HepG2 (cell line): ENCODE measurements around the gene DDX59. TPM values are rescaled to one million over a fixed set of nuclear protein-coding genes. Genes with fewer than 3 reads are reported as not detected.

Experiments used
- ATF7-NPFF ChIP-seq: sonication (generic); formaldehyde crosslinking; IDR thresholded peaks from 2 replicates; pipeline ENCODE4 v1.8.1; 2023; ENCODE audit warnings: mild to moderate bottlenecking, low read depth, missing genetic modification reagents, moderate library complexity
- CC2D1A ChIP-seq: sonication (generic); formaldehyde crosslinking; IDR thresholded peaks from 2 replicates; pipeline ENCODE4 v1.8.1; 2023; ENCODE audit warnings: mild to moderate bottlenecking, missing genetic modification reagents
- DPF2 ChIP-seq: sonication (generic); formaldehyde crosslinking; IDR thresholded peaks from 2 replicates; pipeline ENCODE4 v1.4.0; 2020; ENCODE audit warnings: mild to moderate bottlenecking, low read depth, missing genetic modification reagents, borderline replicate concordance
- ELF1 ChIP-seq: sonication (generic); formaldehyde crosslinking; IDR thresholded peaks from 2 replicates; pipeline ENCODE4 v1.4.0; 2020; ENCODE audit warnings: missing genetic modification reagents
- HNF4G ChIP-seq, 2 experiments: sonication (generic) in 1 of 2; formaldehyde crosslinking in 1 of 2; IDR thresholded peaks; 2 replicates each; pipeline versions ENCODE4 v1.4.0 to v1.6.1; 2011 to 2020; ENCODE audit warnings: borderline replicate concordance in 2 of 2, low read depth in 2 of 2, mild to moderate bottlenecking in 2 of 2, low read length in 1 of 2, missing genetic modification reagents in 1 of 2, moderate library complexity in 1 of 2
- NR2C2 ChIP-seq: sonication (generic); formaldehyde crosslinking; IDR thresholded peaks from 2 replicates; pipeline ENCODE4 v1.4.0; 2020; ENCODE audit warnings: missing genetic modification reagents, mild to moderate bottlenecking, moderate library complexity, borderline replicate concordance
- REPIN1 ChIP-seq: sonication (generic); formaldehyde crosslinking; IDR thresholded peaks from 2 replicates; pipeline ENCODE4 v1.8.0; 2022; ENCODE audit warnings: missing genetic modification reagents, low read depth, mild to moderate bottlenecking, borderline replicate concordance
- REXO4 ChIP-seq: sonication (generic); formaldehyde crosslinking; IDR thresholded peaks from 2 replicates; pipeline ENCODE4 v1.8.0; 2022; ENCODE audit warnings: missing genetic modification reagents, mild to moderate bottlenecking, borderline replicate concordance
- WIZ ChIP-seq: sonication (generic); formaldehyde crosslinking; IDR thresholded peaks from 2 replicates; pipeline ENCODE4 v1.5.1; 2020; ENCODE audit warnings: mild to moderate bottlenecking, missing genetic modification reagents
- ZBTB4 ChIP-seq: sonication (generic); formaldehyde crosslinking; IDR thresholded peaks from 2 replicates; pipeline ENCODE4 v1.4.0; 2020; ENCODE audit warnings: missing genetic modification reagents, mild to moderate bottlenecking, borderline replicate concordance
- ZMAT3 ChIP-seq: sonication (generic); formaldehyde crosslinking; conservative IDR thresholded peaks from 2 replicates; pipeline ENCODE4 v1.7.0; 2021; ENCODE audit warnings: missing genetic modification reagents
- ZNF101 ChIP-seq: sonication (generic); formaldehyde crosslinking; IDR thresholded peaks from 2 replicates; pipeline ENCODE4 v1.4.0; 2020; ENCODE audit warnings: mild to moderate bottlenecking, low read depth, missing genetic modification reagents, borderline replicate concordance
- ZNF34 ChIP-seq: sonication (generic); formaldehyde crosslinking; IDR thresholded peaks from 2 replicates; pipeline ENCODE4 v1.4.0; 2020; ENCODE audit warnings: mild to moderate bottlenecking, missing genetic modification reagents, borderline replicate concordance
- ZNF543 ChIP-seq: sonication (generic); formaldehyde crosslinking; IDR thresholded peaks from 2 replicates; pipeline ENCODE4 v1.4.0; 2020; ENCODE audit warnings: mild to moderate bottlenecking, missing genetic modification reagents
- ZNF556 ChIP-seq: sonication (generic); formaldehyde crosslinking; IDR thresholded peaks from 2 replicates; pipeline ENCODE4 v1.4.0; 2020; ENCODE audit warnings: mild to moderate bottlenecking, missing genetic modification reagents, borderline replicate concordance
- ZNF589 ChIP-seq: sonication (generic); formaldehyde crosslinking; conservative IDR thresholded peaks from 2 replicates; pipeline ENCODE4 v1.8.0; 2022; ENCODE audit warnings: mild to moderate bottlenecking, moderate library complexity, missing genetic modification reagents
- ZNF737 ChIP-seq: sonication (generic); formaldehyde crosslinking; IDR thresholded peaks from 2 replicates; pipeline ENCODE4 v1.5.0; 2020; ENCODE audit warnings: missing genetic modification reagents, mild to moderate bottlenecking, borderline replicate concordance
- ZSCAN29 ChIP-seq: sonication (generic); formaldehyde crosslinking; conservative IDR thresholded peaks from 2 replicates; pipeline ENCODE4 v1.4.0; 2020; ENCODE audit warnings: mild to moderate bottlenecking, missing genetic modification reagents
- polyA plus RNA-seq, 8 experiments: library from polyadenylated mRNA; depleted of rRNA in 3 of 8; stranded (reverse) in 7 of 8; unstranded in 1 of 8; fragments of >200 nt; fragmentation: Illumina TruSeq in 4 of 8; extraction: Trizol in 4 of 8; gene quantifications; 2 replicates each; pipeline versions ENCODE4 v1.2.1 to v1.2.3, GENCODE V29; 2011 to 2016; ENCODE audit warnings: low read depth in 4 of 8, missing spikeins in 1 of 8, mixed read lengths in 1 of 8; ENCODE audit not compliant: insufficient read depth in 1 of 8
- total RNA-seq, 5 experiments: library from RNA; depleted of rRNA; stranded (reverse); fragments of >200 nt; fragmentation: Illumina TruSeq; extraction: Trizol; gene quantifications; 2 replicates each; pipeline ENCODE4 v1.2.3, GENCODE V29; 2016; ENCODE audit warnings: low read depth in 1 of 5
- TF ChIP-seq, protein P1 (sequence below): sonication (generic); formaldehyde crosslinking; IDR thresholded peaks from 2 replicates; pipeline ENCODE4 v1.4.0; 2020; ENCODE audit warnings: mild to moderate bottlenecking, missing genetic modification reagents
- TF ChIP-seq, protein P2 (sequence below): sonication (generic); formaldehyde crosslinking; IDR thresholded peaks from 2 replicates; pipeline ENCODE4 v1.5.0; 2020; ENCODE audit warnings: missing genetic modification reagents

Gene DDX59
- total and polyA plus RNA-seq, 2 of the 13 experiments (the other 11 are each of a cell fraction or from before 2014, with no cell fraction given) = 12.1 to 14.8 TPM

GRCh38 chr1:200669314-200670241 is at the start of gene DDX59 (continued):
- TF ChIP-seq REPIN1 (CRISPR knock-in tag) (peak; percentile 87), NR2C2 (CRISPR knock-in tag) (peak; percentile 75), ATF7-NPFF (CRISPR knock-in tag) (peak; percentile 83; the same call in 1 of the 2 replicates), ZMAT3 (CRISPR knock-in tag) (peak; percentile 95), ZNF589 (CRISPR knock-in tag) (no peak; the same call in 1 of the 2 replicates), ZNF101 (no peak), CC2D1A (CRISPR knock-in tag) (no peak), ZBTB4 (no peak), ZSCAN29 (CRISPR knock-in tag) (no peak; the same call in 1 of the 2 replicates), ZNF556 (CRISPR knock-in tag) (peak; percentile 29; the same call in 1 of the 2 replicates), ELF1 (peak; percentile 76), HNF4G (IDR thresholded peaks at IDR 0.05; ENCODE audit: borderline replicate concordance, low read depth, low read length) (no peak; the same call in 1 of the 2 replicates), HNF4G (CRISPR knock-in tag; IDR thresholded peaks at IDR 0.05; ENCODE audit: borderline replicate concordance, low read depth) (peak; percentile 24; the same call in 1 of the 2 replicates), ZNF543 (CRISPR knock-in tag) (peak; percentile 84), ZNF34 (CRISPR knock-in tag) (0 out of 2 replicates have a peak, but pooled peaks have one; percentile 8), WIZ (no peak; the same call in 1 of the 2 replicates), REXO4 (CRISPR knock-in tag) (no peak), ZNF737 (no peak), DPF2 (no peak)
- TF ChIP-seq, protein P1, sequence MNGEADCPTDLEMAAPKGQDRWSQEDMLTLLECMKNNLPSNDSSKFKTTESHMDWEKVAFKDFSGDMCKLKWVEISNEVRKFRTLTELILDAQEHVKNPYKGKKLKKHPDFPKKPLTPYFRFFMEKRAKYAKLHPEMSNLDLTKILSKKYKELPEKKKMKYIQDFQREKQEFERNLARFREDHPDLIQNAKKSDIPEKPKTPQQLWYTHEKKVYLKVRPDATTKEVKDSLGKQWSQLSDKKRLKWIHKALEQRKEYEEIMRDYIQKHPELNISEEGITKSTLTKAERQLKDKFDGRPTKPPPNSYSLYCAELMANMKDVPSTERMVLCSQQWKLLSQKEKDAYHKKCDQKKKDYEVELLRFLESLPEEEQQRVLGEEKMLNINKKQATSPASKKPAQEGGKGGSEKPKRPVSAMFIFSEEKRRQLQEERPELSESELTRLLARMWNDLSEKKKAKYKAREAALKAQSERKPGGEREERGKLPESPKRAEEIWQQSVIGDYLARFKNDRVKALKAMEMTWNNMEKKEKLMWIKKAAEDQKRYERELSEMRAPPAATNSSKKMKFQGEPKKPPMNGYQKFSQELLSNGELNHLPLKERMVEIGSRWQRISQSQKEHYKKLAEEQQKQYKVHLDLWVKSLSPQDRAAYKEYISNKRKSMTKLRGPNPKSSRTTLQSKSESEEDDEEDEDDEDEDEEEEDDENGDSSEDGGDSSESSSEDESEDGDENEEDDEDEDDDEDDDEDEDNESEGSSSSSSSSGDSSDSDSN (CRISPR knock-in tag) = peak; percentile 98
- TF ChIP-seq, protein P2, sequence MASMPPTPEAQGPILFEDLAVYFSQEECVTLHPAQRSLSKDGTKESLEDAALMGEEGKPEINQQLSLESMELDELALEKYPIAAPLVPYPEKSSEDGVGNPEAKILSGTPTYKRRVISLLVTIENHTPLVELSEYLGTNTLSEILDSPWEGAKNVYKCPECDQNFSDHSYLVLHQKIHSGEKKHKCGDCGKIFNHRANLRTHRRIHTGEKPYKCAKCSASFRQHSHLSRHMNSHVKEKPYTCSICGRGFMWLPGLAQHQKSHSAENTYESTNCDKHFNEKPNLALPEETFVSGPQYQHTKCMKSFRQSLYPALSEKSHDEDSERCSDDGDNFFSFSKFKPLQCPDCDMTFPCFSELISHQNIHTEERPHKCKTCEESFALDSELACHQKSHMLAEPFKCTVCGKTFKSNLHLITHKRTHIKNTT = no peak
